WTC11 (cell line): Measurements from ENCODE around the gene SYT1. TPM values are rescaled to one million over a fixed set of nuclear protein-coding genes. Genes with fewer than 3 reads are reported as not detected.

ENCODE experiments used
- ATAC-seq: fragments of 200-7000 bp; cut with Tn5 transposase; 2 replicates; pipeline ENCODE4 v1.10.0; 2021; ENCODE audit warnings: mild to moderate bottlenecking, moderate library complexity
- CTCF ChIA-PET: fragments of 300-600 bp; sonication (Branson Sonifier 250); formaldehyde crosslinking; loops from one replicate; lab custom pipeline; 2021; ENCODE audit warnings: antibody characterized with exemption; lab: Charles Lee
- POLR2A ChIA-PET: fragments of 350-600 bp; sonication (Branson Sonifier 250); formaldehyde crosslinking; loops from one replicate; lab custom pipeline; 2021; ENCODE audit warnings: antibody characterized with exemption; lab: Charles Lee
- DNase-seq: peaks from one replicate; pipeline ENCODE4 v3.0.0; 2021; ENCODE audit warnings: low spot score
- H3K27ac Mint-ChIP-seq: 2 replicates; pipeline ENCODE4 v1.8.0; 2021; ENCODE audit warnings: mixed read lengths
- H3K27me3 Mint-ChIP-seq: 2 replicates; pipeline ENCODE4 v1.8.0; 2021; ENCODE audit warnings: low read depth, mild to moderate bottlenecking, moderate library complexity, mixed read lengths
- H3K36me3 Mint-ChIP-seq: 2 replicates; pipeline ENCODE4 v1.8.0; 2021; ENCODE audit warnings: mixed read lengths
- H3K4me1 Mint-ChIP-seq: 2 replicates; pipeline ENCODE4 v1.8.0; 2022; ENCODE audit warnings: mixed read lengths
- H3K4me3 Mint-ChIP-seq: 2 replicates; pipeline ENCODE4 v1.8.0; 2021; ENCODE audit warnings: mild to moderate bottlenecking, moderate library complexity, mixed read lengths
- H3K9me3 Mint-ChIP-seq: 2 replicates; pipeline ENCODE4 v1.8.0; 2021; ENCODE audit warnings: mixed read lengths
- ATF6 ChIP-seq: sonication (generic); formaldehyde crosslinking; IDR thresholded peaks from 2 replicates; pipeline ENCODE4 v1.8.1; 2023; ENCODE audit warnings: mild to moderate bottlenecking, missing genetic modification reagents
- GABPB1 ChIP-seq: sonication (generic); formaldehyde crosslinking; IDR thresholded peaks from 2 replicates; pipeline ENCODE4 v1.8.1; 2023; ENCODE audit warnings: mild to moderate bottlenecking, missing genetic modification reagents
- IRF2 ChIP-seq: sonication (generic); formaldehyde crosslinking; IDR thresholded peaks from 2 replicates; pipeline ENCODE4 v1.8.0; 2022; ENCODE audit warnings: low read depth, missing genetic modification reagents, borderline replicate concordance
- JAZF1 ChIP-seq: fragments of 250-450 bp; sonication (Bioruptor Pico); IDR thresholded peaks from 2 replicates; pipeline ENCODE4 v1.9.0; 2021; ENCODE audit warnings: moderate library complexity, mild to moderate bottlenecking, inconsistent platforms
- JUN ChIP-seq: sonication (generic); formaldehyde crosslinking; IDR thresholded peaks from 2 replicates; pipeline ENCODE4 v1.8.0; 2023; ENCODE audit warnings: mild to moderate bottlenecking, missing genetic modification reagents
- KAT7 ChIP-seq: sonication (generic); formaldehyde crosslinking; IDR thresholded peaks from 2 replicates; pipeline ENCODE4 v1.8.1; 2023; ENCODE audit warnings: missing genetic modification reagents, mild to moderate bottlenecking, borderline replicate concordance
- NFYB ChIP-seq: sonication (generic); formaldehyde crosslinking; conservative IDR thresholded peaks from 2 replicates; pipeline ENCODE4 v1.8.0; 2022; ENCODE audit warnings: low read depth, missing genetic modification reagents
- OVOL2 ChIP-seq: fragments of 250-450 bp; sonication (Bioruptor Pico); IDR thresholded peaks from 2 replicates; pipeline ENCODE4 v1.9.0; 2021; ENCODE audit warnings: mild to moderate bottlenecking, borderline replicate concordance
- RELA ChIP-seq: sonication (generic); formaldehyde crosslinking; IDR thresholded peaks from 2 replicates; pipeline ENCODE4 v1.8.1; 2022; ENCODE audit warnings: missing genetic modification reagents, mild to moderate bottlenecking, borderline replicate concordance
- RORB ChIP-seq: fragments of 250-450 bp; sonication (Bioruptor Pico); IDR thresholded peaks from 2 replicates; pipeline ENCODE4 v1.9.0; 2021; ENCODE audit warnings: mild to moderate bottlenecking
- SP1 ChIP-seq: sonication (generic); formaldehyde crosslinking; conservative IDR thresholded peaks from 2 replicates; pipeline ENCODE4 v1.8.1; 2022; ENCODE audit warnings: missing genetic modification reagents
- USF2 ChIP-seq: sonication (generic); formaldehyde crosslinking; IDR thresholded peaks from 2 replicates; pipeline ENCODE4 v1.8.1; 2023; ENCODE audit warnings: mild to moderate bottlenecking, missing genetic modification reagents, moderate library complexity
- ZNF138 ChIP-seq: sonication (generic); formaldehyde crosslinking; conservative IDR thresholded peaks from 2 replicates; pipeline ENCODE4 v1.8.1; 2022; ENCODE audit warnings: mild to moderate bottlenecking, moderate library complexity, missing genetic modification reagents
- ZNF219 ChIP-seq: sonication (generic); formaldehyde crosslinking; IDR thresholded peaks from 2 replicates; pipeline ENCODE4 v1.8.0; 2023; ENCODE audit warnings: missing genetic modification reagents, mild to moderate bottlenecking, borderline replicate concordance
- total RNA-seq: library from RNA; stranded (reverse); gene quantifications from 3 replicates; pipeline ENCODE4 v1.2.3, GENCODE V29; 2021
- TF ChIP-seq, protein P1 (sequence below): fragments of 200-600 bp; IDR thresholded peaks from 2 replicates; pipeline ENCODE4 v1.8.0; 2022; ENCODE audit warnings: antibody characterized with exemption
- TF ChIP-seq, protein P2 (sequence below): sonication (generic); formaldehyde crosslinking; IDR thresholded peaks from 2 replicates; pipeline ENCODE4 v1.8.1; 2023; ENCODE audit warnings: mild to moderate bottlenecking, missing genetic modification reagents, moderate library complexity
- TF ChIP-seq, protein P3 (sequence below): sonication (generic); formaldehyde crosslinking; IDR thresholded peaks from 2 replicates; pipeline ENCODE4 v1.8.0; 2023; ENCODE audit warnings: missing genetic modification reagents

Gene SYT1
- total RNA-seq, 1 experiment from 2014 or later, result 45.2 TPM

- POLR2A ChIA-PET, result no interaction called here
- Mint-ChIP-seq H3K9me3 (no peaks in the 10 kb centered on the region), H3K27me3 (no peaks in the 10 kb centered on the region), H3K36me3 (no peaks in the 10 kb centered on the region), H3K4me3 (no peak overlapping the region), H3K27ac (peak overlapping the region; percentile 84; the same call in 1 of the 2 replicates), H3K4me1 (peaks cover 39% of the 10 kb centered on the region)
- ATAC-seq (peak; percentile 94), DNase-seq (peak; percentile 64)
- CTCF ChIA-PET, result interaction anchor here (0.7 to 1.2 kb wide), 5 partner anchors 11 to 862 kb away, joined by 3 to 4 read pairs (median 3); no protein-coding TSS in a partner anchor
- TF ChIP-seq KAT7 (CRISPR knock-in tag), result no peak
- TF ChIP-seq, protein P1, sequence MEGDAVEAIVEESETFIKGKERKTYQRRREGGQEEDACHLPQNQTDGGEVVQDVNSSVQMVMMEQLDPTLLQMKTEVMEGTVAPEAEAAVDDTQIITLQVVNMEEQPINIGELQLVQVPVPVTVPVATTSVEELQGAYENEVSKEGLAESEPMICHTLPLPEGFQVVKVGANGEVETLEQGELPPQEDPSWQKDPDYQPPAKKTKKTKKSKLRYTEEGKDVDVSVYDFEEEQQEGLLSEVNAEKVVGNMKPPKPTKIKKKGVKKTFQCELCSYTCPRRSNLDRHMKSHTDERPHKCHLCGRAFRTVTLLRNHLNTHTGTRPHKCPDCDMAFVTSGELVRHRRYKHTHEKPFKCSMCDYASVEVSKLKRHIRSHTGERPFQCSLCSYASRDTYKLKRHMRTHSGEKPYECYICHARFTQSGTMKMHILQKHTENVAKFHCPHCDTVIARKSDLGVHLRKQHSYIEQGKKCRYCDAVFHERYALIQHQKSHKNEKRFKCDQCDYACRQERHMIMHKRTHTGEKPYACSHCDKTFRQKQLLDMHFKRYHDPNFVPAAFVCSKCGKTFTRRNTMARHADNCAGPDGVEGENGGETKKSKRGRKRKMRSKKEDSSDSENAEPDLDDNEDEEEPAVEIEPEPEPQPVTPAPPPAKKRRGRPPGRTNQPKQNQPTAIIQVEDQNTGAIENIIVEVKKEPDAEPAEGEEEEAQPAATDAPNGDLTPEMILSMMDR, result 0 out of 2 replicates have a peak, but pooled peaks have one; percentile 27
- TF ChIP-seq, all 79 proteins: peak for 1
Observed at GRCh38 chr12:79407671-79408622, 543.4 kb downstream of the SYT1 start.

GRCh38 chr12:79408689-79409088, 544.1 kb downstream of the SYT1 start:
- DNase-seq, result no peak
- CTCF ChIA-PET, result interaction anchor here (0.7 to 1.2 kb wide), 3 partner anchors 11 to 783 kb away, joined by 3 to 4 read pairs (median 3); no protein-coding TSS in a partner anchor
- peak overlapping the region; percentile 13; the same call in 1 of the 2 replicates for H3K27ac Mint-ChIP-seq
- H3K36me3 Mint-ChIP-seq, result no peaks in the 10 kb centered on the region
- H3K4me1 Mint-ChIP-seq, result peaks cover 32% of the 10 kb centered on the region
- ATAC-seq, result no peak
- H3K27me3 Mint-ChIP-seq, result no peaks in the 10 kb centered on the region
- TF ChIP-seq ATF6 (CRISPR knock-in tag) (no peak), GABPB1 (CRISPR knock-in tag) (no peak), ZNF138 (no peak), USF2 (CRISPR knock-in tag) (no peak), JAZF1 (CRISPR knock-in tag) (no peak), RELA (no peak), ZNF219 (CRISPR knock-in tag) (no peak), JUN (CRISPR knock-in tag) (no peak), NFYB (CRISPR knock-in tag) (no peak), SP1 (no peak), IRF2 (CRISPR knock-in tag) (no peak), RORB (CRISPR knock-in tag) (no peak), OVOL2 (no peak)
- TF ChIP-seq, protein P2, sequence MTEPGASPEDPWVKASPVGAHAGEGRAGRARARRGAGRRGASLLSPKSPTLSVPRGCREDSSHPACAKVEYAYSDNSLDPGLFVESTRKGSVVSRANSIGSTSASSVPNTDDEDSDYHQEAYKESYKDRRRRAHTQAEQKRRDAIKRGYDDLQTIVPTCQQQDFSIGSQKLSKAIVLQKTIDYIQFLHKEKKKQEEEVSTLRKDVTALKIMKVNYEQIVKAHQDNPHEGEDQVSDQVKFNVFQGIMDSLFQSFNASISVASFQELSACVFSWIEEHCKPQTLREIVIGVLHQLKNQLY (CRISPR knock-in tag), result no peak
- TF ChIP-seq, protein P3, sequence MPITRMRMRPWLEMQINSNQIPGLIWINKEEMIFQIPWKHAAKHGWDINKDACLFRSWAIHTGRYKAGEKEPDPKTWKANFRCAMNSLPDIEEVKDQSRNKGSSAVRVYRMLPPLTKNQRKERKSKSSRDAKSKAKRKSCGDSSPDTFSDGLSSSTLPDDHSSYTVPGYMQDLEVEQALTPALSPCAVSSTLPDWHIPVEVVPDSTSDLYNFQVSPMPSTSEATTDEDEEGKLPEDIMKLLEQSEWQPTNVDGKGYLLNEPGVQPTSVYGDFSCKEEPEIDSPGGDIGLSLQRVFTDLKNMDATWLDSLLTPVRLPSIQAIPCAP (CRISPR knock-in tag), result no peak
- no peaks in the 10 kb centered on the region for H3K9me3 Mint-ChIP-seq
- POLR2A ChIA-PET, result interaction anchor here (0.6 kb wide), 1 partner anchor 787 kb away, joined by 3 read pairs; no protein-coding TSS in a partner anchor
- H3K4me3 Mint-ChIP-seq, result no peak overlapping the region
